GM12874 (cell line): ENCODE measurements around the gene CYB5A.

Source experiments
- TF ChIP-seq, protein P1 (sequence below): IDR thresholded peaks from 2 replicates; pipeline ENCODE4 v1.5.1; 2011; ENCODE audit warnings: low read depth, mild to moderate bottlenecking, control low read depth, low read length, moderate library complexity; ENCODE audit not compliant: insufficient read depth

Gene CYB5A

DNA sequence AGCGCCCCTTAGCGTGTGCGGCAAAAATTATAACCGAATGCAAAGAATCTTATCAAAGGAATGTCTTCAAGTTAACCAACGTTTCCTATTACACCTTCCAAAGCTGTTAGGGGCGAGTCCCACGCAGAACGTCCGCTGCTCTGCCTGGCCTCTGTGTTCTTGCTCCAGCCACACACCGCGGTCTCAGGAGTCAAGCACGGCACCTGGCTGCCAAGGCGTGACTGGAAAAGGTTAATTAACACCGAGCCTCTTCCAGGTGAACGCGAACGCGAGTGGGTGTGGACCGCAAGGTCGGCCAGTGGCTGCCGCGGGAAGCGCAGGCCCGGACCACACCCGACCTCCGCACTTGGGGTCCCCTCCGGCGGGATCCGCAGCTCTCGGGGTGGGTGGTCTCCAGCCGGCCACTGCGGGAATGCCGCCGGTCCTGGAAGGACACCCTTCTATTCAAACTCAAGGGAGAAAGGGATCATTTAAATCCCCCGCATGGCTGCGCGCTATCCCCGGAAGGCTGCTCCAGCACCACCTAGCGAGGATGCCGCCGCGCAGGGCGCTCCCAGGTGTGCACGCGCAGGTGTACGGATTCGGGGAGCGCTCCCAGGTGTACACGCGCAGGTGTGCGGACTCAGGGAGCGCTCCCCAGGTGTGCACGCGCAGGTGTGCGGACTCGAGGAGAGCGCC lies 830 bp downstream of the CYB5A start:
- TF ChIP-seq, protein P1, sequence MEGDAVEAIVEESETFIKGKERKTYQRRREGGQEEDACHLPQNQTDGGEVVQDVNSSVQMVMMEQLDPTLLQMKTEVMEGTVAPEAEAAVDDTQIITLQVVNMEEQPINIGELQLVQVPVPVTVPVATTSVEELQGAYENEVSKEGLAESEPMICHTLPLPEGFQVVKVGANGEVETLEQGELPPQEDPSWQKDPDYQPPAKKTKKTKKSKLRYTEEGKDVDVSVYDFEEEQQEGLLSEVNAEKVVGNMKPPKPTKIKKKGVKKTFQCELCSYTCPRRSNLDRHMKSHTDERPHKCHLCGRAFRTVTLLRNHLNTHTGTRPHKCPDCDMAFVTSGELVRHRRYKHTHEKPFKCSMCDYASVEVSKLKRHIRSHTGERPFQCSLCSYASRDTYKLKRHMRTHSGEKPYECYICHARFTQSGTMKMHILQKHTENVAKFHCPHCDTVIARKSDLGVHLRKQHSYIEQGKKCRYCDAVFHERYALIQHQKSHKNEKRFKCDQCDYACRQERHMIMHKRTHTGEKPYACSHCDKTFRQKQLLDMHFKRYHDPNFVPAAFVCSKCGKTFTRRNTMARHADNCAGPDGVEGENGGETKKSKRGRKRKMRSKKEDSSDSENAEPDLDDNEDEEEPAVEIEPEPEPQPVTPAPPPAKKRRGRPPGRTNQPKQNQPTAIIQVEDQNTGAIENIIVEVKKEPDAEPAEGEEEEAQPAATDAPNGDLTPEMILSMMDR, result no peak

DNA sequence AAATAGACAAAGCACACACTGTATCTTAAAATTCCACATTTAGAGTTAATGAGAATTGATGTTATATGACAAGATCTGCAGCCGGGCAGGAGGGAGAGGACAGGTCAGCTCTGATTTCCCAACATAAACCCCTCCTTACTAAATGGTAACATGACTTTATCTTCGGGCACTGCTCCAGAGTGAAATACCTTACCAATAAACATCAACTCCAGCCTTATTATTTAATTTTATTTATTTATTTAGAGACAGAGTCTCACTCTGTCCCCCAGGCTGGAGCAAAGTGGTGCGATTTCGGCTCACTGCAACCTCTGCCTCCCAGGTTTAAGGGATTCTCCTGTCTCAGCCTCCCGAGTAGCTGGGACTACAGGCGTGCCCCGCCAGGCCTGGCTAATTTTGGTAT lies 1.7 kb downstream of the CYB5A start:
- TF ChIP-seq, protein P1, result no peak

DNA sequence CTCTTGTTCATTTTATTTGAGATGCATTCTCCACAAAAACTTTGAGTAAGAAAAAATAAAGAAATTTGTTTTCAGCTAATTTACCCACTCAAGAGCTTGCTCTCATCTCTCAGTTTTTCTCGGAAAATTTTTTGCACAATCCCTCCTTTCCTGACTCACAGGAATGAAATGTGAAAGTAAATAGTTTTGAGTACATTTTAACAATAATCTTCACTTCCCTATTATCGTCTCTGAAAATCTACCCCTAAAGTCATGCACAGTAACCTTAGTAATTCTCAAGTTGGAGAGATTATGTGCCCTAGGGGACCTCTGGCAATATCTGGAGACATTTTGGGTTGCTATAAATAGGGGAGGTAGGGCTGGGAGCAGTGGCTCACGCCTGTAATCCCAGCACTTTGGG lies 2.6 kb downstream of the CYB5A start:
- TF ChIP-seq, protein P1, result no peak

DNA sequence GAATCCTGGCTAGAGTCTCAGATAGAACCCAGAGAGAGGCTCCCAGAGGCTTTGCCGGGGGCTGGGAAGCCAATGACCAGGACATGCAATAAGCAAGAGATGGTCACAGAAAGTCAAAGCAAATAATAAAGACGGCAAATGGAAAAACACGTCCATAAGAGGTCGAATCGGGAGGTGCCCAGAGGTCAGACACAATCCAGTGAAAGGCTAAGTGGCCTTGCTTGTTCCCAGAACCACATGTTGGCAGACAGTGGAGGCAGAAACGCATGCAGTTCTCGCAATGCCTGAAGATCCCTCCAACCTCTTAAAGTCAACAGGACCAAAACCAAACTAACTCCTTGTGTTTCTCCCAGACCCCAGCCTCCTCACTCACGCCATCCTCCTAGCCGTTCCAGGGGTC lies 3.0 kb downstream of the CYB5A start:
- TF ChIP-seq, protein P1, result no peak

DNA sequence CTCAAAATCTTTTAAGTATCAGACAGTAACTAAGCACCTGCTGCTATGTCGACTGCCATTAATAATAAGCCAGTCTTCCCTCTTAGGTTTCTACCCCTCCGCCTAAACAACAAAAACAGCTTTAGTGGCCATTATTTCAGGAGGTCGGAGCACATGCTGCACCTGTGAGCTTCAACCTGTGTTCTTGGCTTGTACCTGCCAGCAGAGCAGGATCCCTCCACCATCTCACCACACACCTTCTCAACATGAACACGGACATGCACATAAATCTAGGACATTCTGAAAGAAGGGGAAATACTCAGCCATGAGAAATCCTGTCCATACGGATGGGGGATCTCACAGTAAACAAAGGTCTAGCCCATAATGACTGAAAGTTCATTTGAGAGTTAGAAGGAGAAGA lies 3.7 kb downstream of the CYB5A start:
- TF ChIP-seq, protein P1, result no peak

DNA sequence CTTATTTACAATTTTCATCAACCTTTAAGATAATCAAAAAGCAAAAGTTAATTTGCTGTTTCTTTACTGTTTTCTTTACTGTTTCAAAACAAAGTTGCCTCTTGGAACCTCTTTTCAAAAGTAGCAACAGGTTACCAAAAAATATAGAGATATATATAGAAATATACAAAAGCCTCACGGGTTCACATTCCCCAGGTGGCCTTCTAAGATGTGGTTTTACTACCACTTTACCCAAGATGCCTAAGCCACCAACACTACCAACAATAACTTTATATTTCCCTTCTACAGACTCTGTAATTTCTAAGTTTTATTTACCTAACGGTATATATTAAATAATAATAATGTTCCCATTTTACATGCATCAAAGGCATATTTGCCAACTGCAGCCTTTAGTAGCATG lies 4.9 kb downstream of the CYB5A start:
- TF ChIP-seq, protein P1, result no peak

DNA sequence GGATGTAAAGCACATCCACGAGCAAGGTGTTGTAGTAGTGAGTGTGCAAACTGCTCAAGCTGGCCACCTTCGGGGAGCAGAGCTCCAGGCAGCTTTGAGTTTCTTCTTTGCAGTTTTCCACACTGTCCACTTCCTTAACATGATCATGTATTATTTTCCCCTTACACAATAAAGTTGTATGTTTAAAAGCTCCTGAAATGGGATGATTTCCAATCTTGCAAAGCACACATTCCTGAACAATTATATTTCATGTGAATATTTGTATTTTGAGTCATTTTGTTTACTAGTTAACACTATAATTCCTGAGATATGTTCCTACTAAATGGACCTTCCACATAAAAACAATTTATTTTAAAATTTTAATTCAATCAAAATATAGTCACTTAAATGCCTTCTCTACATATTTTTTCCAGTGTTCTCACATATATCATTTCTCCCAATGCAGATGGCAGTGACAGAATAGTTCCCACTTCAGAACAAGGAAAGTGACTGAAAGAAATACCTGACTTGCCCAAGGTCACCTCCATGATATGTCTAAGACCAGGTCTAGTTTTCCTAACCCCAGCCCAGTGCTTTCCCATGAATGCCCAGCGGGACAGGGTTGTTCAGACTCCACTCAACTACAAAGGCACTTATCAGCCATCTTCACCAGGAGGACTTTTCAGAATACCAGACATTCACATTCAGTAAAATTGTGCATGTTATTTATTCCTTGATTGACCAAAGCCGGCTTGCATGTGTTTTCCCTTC lies 5.5 kb downstream of the CYB5A start:
- TF ChIP-seq, protein P1, result no peak
